Central memory CD4-positive, alpha-beta T cell (primary cell): Measurements from ENCODE around the gene IGFL4.

Experiments used
- DNase-seq: peaks from one replicate; pipeline ENCODE4 v3.0.0; 2022

The IGFL4 gene

GRCh38 chr19:46060012-46060411 is 19.2 kb upstream of the IGFL4 start:
- DNase-seq, result no peak

- DNase-seq, result no peak
Measured at GRCh38 chr19:46058778-46059177, 18.0 kb upstream of the IGFL4 start.

- DNase-seq, result no peak
Measured at GRCh38 chr19:46056536-46056935, 15.7 kb upstream of the IGFL4 start.

GRCh38 chr19:46052896-46053295 is 12.1 kb upstream of the IGFL4 start:
- no peak for DNase-seq

- DNase-seq, result no peak
Measured at GRCh38 chr19:46049597-46049996, 8.8 kb upstream of the IGFL4 start.

- DNase-seq, result no peak
Measured at GRCh38 chr19:46043519-46043918, 2.7 kb upstream of the IGFL4 start.

GRCh38 chr19:46042252-46042883 is 1.6 kb upstream of the IGFL4 start:
- DNase-seq, result no peak

- DNase-seq, result no peak
Measured at GRCh38 chr19:46040125-46040524, 677 bp downstream of the IGFL4 start.

GRCh38 chr19:46036744-46037128 is 4.1 kb downstream of the IGFL4 start:
- no peak for DNase-seq

- DNase-seq, result no peak
Measured at GRCh38 chr19:46035986-46036743, 4.6 kb downstream of the IGFL4 start.

GRCh38 chr19:46035546-46035945 is 5.3 kb downstream of the IGFL4 start:
- DNase-seq, result no peak

GRCh38 chr19:46033401-46033800 is 7.4 kb downstream of the IGFL4 start:
- no peak for DNase-seq

GRCh38 chr19:46032597-46033025 is 8.2 kb downstream of the IGFL4 start:
- no peak for DNase-seq

GRCh38 chr19:46031781-46032596 is 8.8 kb downstream of the IGFL4 start:
- no peak for DNase-seq

- no peak for DNase-seq
Measured at GRCh38 chr19:46030812-46031550, 9.8 kb downstream of the IGFL4 start.

- no peak for DNase-seq
Measured at GRCh38 chr19:46025835-46026234, 15.0 kb downstream of the IGFL4 start.

GRCh38 chr19:46023311-46023779 is 17.5 kb downstream of the IGFL4 start:
- DNase-seq, result no peak

GRCh38 chr19:46022431-46023310 is 18.1 kb downstream of the IGFL4 start, which contains the start of gene PGLYRP1:
TSS of gene PGLYRP1 (minus strand) at chr19:46023053. CDS start at chr19:46023021, 32 bp downstream.
- no peak for DNase-seq

- no peak for DNase-seq
Measured at GRCh38 chr19:46022061-46022430, 18.8 kb downstream of the IGFL4 start.

- DNase-seq, result no peak
Measured at GRCh38 chr19:46021531-46022041, 19.2 kb downstream of the IGFL4 start.

- DNase-seq, result no peak
Measured at GRCh38 chr19:46020819-46021125, 20.0 kb downstream of the IGFL4 start.

GRCh38 chr19:46019270-46019669 is 21.5 kb downstream of the IGFL4 start:
- DNase-seq, result no peak
